Measurements from ENCODE around the gene CGGBP1. TPM values are rescaled to one million over a fixed set of nuclear protein-coding genes. Genes with fewer than 3 reads are reported as not detected.

The CGGBP1 gene, protein sequence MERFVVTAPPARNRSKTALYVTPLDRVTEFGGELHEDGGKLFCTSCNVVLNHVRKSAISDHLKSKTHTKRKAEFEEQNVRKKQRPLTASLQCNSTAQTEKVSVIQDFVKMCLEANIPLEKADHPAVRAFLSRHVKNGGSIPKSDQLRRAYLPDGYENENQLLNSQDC
- 45.7 TPM for polyA plus RNA-seq (2013, experiment 1 of 2)
- 46.2 TPM for polyA plus RNA-seq (2013, experiment 2 of 2)

DNA sequence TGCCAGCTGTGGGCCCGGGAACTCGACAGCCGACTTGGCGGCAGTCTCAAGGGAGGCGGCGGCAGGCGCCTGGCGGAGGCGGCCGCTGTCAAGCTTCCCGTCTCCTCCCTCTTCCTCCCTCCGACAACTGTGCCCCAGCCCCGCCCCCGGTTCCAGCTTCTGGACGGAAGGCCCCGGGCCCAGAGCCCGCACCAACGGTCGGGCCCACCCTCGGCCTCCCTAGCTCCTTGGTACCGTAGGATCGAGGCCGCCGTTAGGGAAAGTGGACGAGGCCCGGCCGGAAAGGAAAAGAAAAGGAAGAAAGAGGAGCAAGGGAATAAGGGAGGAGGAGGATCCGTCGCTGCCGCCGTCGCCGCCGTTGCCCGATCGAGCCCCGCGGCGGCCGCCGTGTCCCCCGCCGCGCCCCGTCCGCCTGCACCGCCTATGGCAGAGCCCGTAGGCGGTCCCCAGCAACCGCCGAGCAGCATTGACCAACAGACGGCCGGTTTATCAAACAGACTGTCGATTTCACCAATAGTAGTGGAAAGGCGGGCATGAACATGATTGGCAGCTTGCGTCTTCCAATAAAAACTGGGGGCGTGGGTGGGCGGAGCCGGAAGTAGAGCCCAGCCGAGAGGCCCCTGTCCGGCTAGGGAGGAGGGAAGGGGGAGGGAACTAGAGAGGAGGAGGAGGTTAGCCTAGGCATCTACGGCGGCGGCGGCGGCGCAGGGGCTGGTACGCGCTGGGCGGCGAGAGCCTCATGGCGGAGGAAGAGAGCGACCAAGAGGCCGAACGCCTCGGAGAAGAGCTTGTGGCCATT lies at the start of gene CGGBP1, which contains the start of gene ZNF654:
TSS of gene CGGBP1 (minus strand) at position 425 of the 799 bp plus-strand sequence. CDS start 3,029 bp downstream, outside the sequence.
TSS of gene ZNF654 (plus strand) at position 675 of the 799 bp plus-strand sequence. CDS start at position 740, 65 bp downstream.
- peak within 1 kb of the TSS; percentile 95 to 99 for H3K18ac ChIP-seq (ENCODE audit: low read depth in 1 of 2, low read length in 2 of 2)
- peak within 1 kb of the TSS; percentile 98 for H2BK15ac ChIP-seq (ENCODE audit: low read depth, poor library complexity, severe bottlenecking)
- H2BK120ac ChIP-seq (ENCODE audit: low read depth, low read length), result peak within 1 kb of the TSS; percentile 87
- H3K4me2 ChIP-seq (ENCODE audit: low read length, poor library complexity, severe bottlenecking), result peak within 1 kb of the TSS; percentile 81
- H3K27me3 ChIP-seq (ENCODE audit: control insufficient read depth in 1 of 2, insufficient read depth in 1 of 2, low read length in 2 of 2), result no peaks in the 10 kb centered on the region
- H4K91ac ChIP-seq (ENCODE audit: low read length), result peak within 1 kb of the TSS; percentile 95
- H3K4me3 ChIP-seq (ENCODE audit: insufficient read depth in 1 of 2, low read depth in 1 of 2, low read length in 2 of 2), result peak within 1 kb of the TSS; percentile 83 to 98
- peak within 1 kb of the TSS in 1 of 2 experiments; percentile 99 for H3K23ac ChIP-seq (ENCODE audit: low read length in 2 of 2)
- no peak within 1 kb of the TSS for H2AK5ac ChIP-seq (ENCODE audit: low read length, severe bottlenecking)
- H3K14ac ChIP-seq (ENCODE audit: low read length in 2 of 2), result peak within 1 kb of the TSS in 1 of 2 experiments; percentile 68
- H3K4ac ChIP-seq (ENCODE audit: low read depth in 1 of 2, low read length in 2 of 2), result peak within 1 kb of the TSS; percentile 37 to 90
- H3K4me1 ChIP-seq (ENCODE audit: control insufficient read depth, insufficient read depth, low read depth, low read length), result no peaks in the 10 kb centered on the region
- DNase-seq, result peak; percentile 100
- H3K27ac ChIP-seq (ENCODE audit: low read length, poor library complexity, severe bottlenecking), result peak within 1 kb of the TSS; percentile 99
- peak within 1 kb of the TSS; percentile 97 for H3K9ac ChIP-seq (ENCODE audit: low read length)
- H2AFZ ChIP-seq (ENCODE audit: low read depth, low read length), result peak within 1 kb of the TSS; percentile 95
- H2BK12ac ChIP-seq (ENCODE audit: low read length in 2 of 2), result peak within 1 kb of the TSS in 1 of 2 experiments; percentile 57
- peak within 1 kb of the TSS; percentile 83 for H4K8ac ChIP-seq (ENCODE audit: low read length)
- under 1% methylated on average over 59 of the region's 76 CpGs for WGBS
- H3K36me3 ChIP-seq (ENCODE audit: control insufficient read depth in 1 of 2, insufficient read depth in 2 of 2, low read depth in 1 of 2, low read length in 2 of 2), result peaks cover 6 to 34% of the 10 kb centered on the region in 2 experiments
- H3K79me1 ChIP-seq (replicated peaks; ENCODE audit: low read length, poor library complexity, severe bottlenecking), result peaks cover 6% of the 10 kb centered on the region
- peak within 1 kb of the TSS; percentile 94 for H2BK5ac ChIP-seq (ENCODE audit: low read depth, low read length, poor library complexity, severe bottlenecking)
- no peaks in the 10 kb centered on the region for H3K9me3 ChIP-seq (ENCODE audit: control insufficient read depth, low read length)

DNA sequence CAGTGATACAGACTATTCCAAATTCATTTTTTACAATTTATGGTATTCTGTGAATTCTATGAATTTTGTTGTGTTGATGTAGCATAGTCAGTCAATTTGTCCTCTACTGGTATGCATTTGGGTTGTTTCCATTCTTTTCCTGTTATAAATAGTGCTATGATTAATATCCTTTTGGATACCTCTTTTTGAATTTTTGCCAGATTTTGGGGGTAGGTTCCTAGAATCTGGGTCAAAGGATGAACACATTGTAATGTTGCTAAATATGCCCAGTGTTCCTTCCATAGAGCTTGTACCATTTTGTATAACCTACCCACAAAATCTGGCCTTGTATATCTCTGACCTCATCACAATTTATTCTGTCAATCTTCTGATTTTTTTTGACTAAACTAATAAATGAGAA lies 46.5 kb upstream of the CGGBP1 start:
- no peak overlapping the region for H3K27ac ChIP-seq (ENCODE audit: low read length, poor library complexity, severe bottlenecking)

DNA sequence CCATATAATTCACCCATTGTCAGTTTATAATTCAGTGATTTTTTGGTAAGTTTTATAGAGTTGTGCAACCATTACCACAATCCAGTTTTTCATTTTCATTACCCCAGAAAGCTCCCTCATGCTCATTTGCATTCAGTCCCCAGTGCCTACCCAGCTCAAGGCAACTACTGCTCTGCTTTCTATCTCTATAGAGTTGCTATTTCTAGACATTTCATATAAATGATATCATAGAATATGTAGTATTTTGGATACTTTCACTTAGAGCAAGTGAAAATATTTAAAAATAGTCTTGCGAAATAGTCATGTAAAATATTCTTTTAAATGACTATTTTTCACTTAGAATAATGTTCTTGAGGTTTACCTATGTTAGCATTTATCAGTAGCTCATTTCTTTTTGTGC lies 42.3 kb upstream of the CGGBP1 start:
- Histone ChIP-seq H4K8ac (ENCODE audit: low read length) (no peak overlapping the region), H3K14ac (ENCODE audit: low read length in 2 of 2) (no peak overlapping the region), H3K36me3 (ENCODE audit: control insufficient read depth in 1 of 2, insufficient read depth in 2 of 2, low read depth in 1 of 2, low read length in 2 of 2) (peaks cover 0 to 9% of the 10 kb centered on the region in 2 experiments), H2AFZ (ENCODE audit: low read depth, low read length) (no peak overlapping the region), H3K79me1 (replicated peaks; ENCODE audit: low read length, poor library complexity, severe bottlenecking) (peaks cover 9% of the 10 kb centered on the region), H2BK5ac (ENCODE audit: low read depth, low read length, poor library complexity, severe bottlenecking) (no peak overlapping the region), H2AK5ac (ENCODE audit: low read length, severe bottlenecking) (no peak overlapping the region), H3K18ac (ENCODE audit: low read depth in 1 of 2, low read length in 2 of 2) (no peak overlapping the region), H2BK12ac (ENCODE audit: low read length in 2 of 2) (no peak overlapping the region), H3K27me3 (ENCODE audit: control insufficient read depth in 1 of 2, insufficient read depth in 1 of 2, low read length in 2 of 2) (no peaks in the 10 kb centered on the region), H2BK15ac (ENCODE audit: low read depth, poor library complexity, severe bottlenecking) (no peak overlapping the region), H3K4me3 (ENCODE audit: insufficient read depth in 1 of 2, low read depth in 1 of 2, low read length in 2 of 2) (no peak overlapping the region), H3K23ac (ENCODE audit: low read length in 2 of 2) (no peak overlapping the region), H2BK120ac (ENCODE audit: low read depth, low read length) (no peak overlapping the region), H4K91ac (ENCODE audit: low read length) (no peak overlapping the region), H3K9ac (ENCODE audit: low read length) (no peak overlapping the region), H3K4ac (ENCODE audit: low read depth in 1 of 2, low read length in 2 of 2) (no peak overlapping the region), H3K4me2 (ENCODE audit: low read length, poor library complexity, severe bottlenecking) (no peak overlapping the region), H3K9me3 (ENCODE audit: control insufficient read depth, low read length) (no peaks in the 10 kb centered on the region), H3K27ac (ENCODE audit: low read length, poor library complexity, severe bottlenecking) (no peak overlapping the region), H3K4me1 (ENCODE audit: control insufficient read depth, insufficient read depth, low read depth, low read length) (no peaks in the 10 kb centered on the region)
- WGBS, result no CpG with 5 or more reads among the region's 1 CpG
- DNase-seq, result no peak

More for the DNA sequence above, 46.5 kb upstream of the CGGBP1 start:
- H3K79me1 ChIP-seq (replicated peaks; ENCODE audit: low read length, poor library complexity, severe bottlenecking), result peaks cover 11% of the 10 kb centered on the region
- H3K4ac ChIP-seq (ENCODE audit: low read depth in 1 of 2, low read length in 2 of 2), result no peak overlapping the region
- H3K36me3 ChIP-seq (ENCODE audit: control insufficient read depth in 1 of 2, insufficient read depth in 2 of 2, low read depth in 1 of 2, low read length in 2 of 2), result peaks cover 0 to 3% of the 10 kb centered on the region in 2 experiments
- no peak overlapping the region for H2AFZ ChIP-seq (ENCODE audit: low read depth, low read length)
- no peak overlapping the region for H2BK15ac ChIP-seq (ENCODE audit: low read depth, poor library complexity, severe bottlenecking)
- H3K27me3 ChIP-seq (ENCODE audit: control insufficient read depth in 1 of 2, insufficient read depth in 1 of 2, low read length in 2 of 2), result no peaks in the 10 kb centered on the region
- H3K9ac ChIP-seq (ENCODE audit: low read length), result no peak overlapping the region
- H3K4me3 ChIP-seq (ENCODE audit: insufficient read depth in 1 of 2, low read depth in 1 of 2, low read length in 2 of 2), result no peak overlapping the region
- H2BK120ac ChIP-seq (ENCODE audit: low read depth, low read length), result no peak overlapping the region
- DNase-seq, result no peak
- H2AK5ac ChIP-seq (ENCODE audit: low read length, severe bottlenecking), result no peak overlapping the region
- H3K4me2 ChIP-seq (ENCODE audit: low read length, poor library complexity, severe bottlenecking), result no peak overlapping the region
- no peaks in the 10 kb centered on the region for H3K4me1 ChIP-seq (ENCODE audit: control insufficient read depth, insufficient read depth, low read depth, low read length)
- no peak overlapping the region for H4K91ac ChIP-seq (ENCODE audit: low read length)
- no peaks in the 10 kb centered on the region for H3K9me3 ChIP-seq (ENCODE audit: control insufficient read depth, low read length)
- no peak overlapping the region for H2BK5ac ChIP-seq (ENCODE audit: low read depth, low read length, poor library complexity, severe bottlenecking)
- no peak overlapping the region for H3K23ac ChIP-seq (ENCODE audit: low read length in 2 of 2)
- H3K18ac ChIP-seq (ENCODE audit: low read depth in 1 of 2, low read length in 2 of 2), result no peak overlapping the region
- H4K8ac ChIP-seq (ENCODE audit: low read length), result no peak overlapping the region
- no peak overlapping the region for H3K14ac ChIP-seq (ENCODE audit: low read length in 2 of 2)
- no peak overlapping the region for H2BK12ac ChIP-seq (ENCODE audit: low read length in 2 of 2)

DNA sequence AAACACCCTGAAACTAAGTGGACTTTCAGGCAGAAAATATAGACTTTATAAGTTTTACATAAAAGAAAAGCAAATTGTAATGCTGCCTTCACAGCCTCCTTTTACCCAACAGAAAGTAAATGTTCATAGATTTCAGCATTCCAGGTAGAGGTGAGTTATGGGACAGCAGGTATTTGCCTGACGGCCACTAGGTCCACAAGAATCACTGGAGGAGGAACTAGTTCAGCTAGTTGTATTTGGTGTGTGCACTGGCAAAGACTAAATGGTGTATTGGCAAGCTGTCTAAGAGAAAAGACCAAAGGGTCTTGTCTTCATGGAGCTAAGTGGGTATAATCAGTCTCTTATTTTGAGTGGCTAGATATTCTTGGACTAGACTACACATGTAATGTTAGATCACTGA lies 34.5 kb upstream of the CGGBP1 start:
- H2BK15ac ChIP-seq (ENCODE audit: low read depth, poor library complexity, severe bottlenecking), result no peak overlapping the region
- H3K14ac ChIP-seq (ENCODE audit: low read length in 2 of 2), result no peak overlapping the region
- H3K4ac ChIP-seq (ENCODE audit: low read depth in 1 of 2, low read length in 2 of 2), result no peak overlapping the region
- WGBS, result 98% methylated on average over 1 of the region's 1 CpG
- no peaks in the 10 kb centered on the region for H3K9me3 ChIP-seq (ENCODE audit: control insufficient read depth, low read length)
- no peak overlapping the region for H2AFZ ChIP-seq (ENCODE audit: low read depth, low read length)
- H3K27ac ChIP-seq (ENCODE audit: low read length, poor library complexity, severe bottlenecking), result no peak overlapping the region
- no peak overlapping the region for H4K91ac ChIP-seq (ENCODE audit: low read length)
- no peaks in the 10 kb centered on the region for H3K27me3 ChIP-seq (ENCODE audit: control insufficient read depth in 1 of 2, insufficient read depth in 1 of 2, low read length in 2 of 2)
- H3K18ac ChIP-seq (ENCODE audit: low read depth in 1 of 2, low read length in 2 of 2), result no peak overlapping the region
- DNase-seq, result no peak
- H3K79me1 ChIP-seq (replicated peaks; ENCODE audit: low read length, poor library complexity, severe bottlenecking), result peaks cover 13% of the 10 kb centered on the region
- no peak overlapping the region for H2BK12ac ChIP-seq (ENCODE audit: low read length in 2 of 2)
- no peak overlapping the region for H2AK5ac ChIP-seq (ENCODE audit: low read length, severe bottlenecking)
- no peak overlapping the region for H3K9ac ChIP-seq (ENCODE audit: low read length)
- peaks cover 0 to 55% of the 10 kb centered on the region in 2 experiments for H3K36me3 ChIP-seq (ENCODE audit: control insufficient read depth in 1 of 2, insufficient read depth in 2 of 2, low read depth in 1 of 2, low read length in 2 of 2)
- no peaks in the 10 kb centered on the region for H3K4me1 ChIP-seq (ENCODE audit: control insufficient read depth, insufficient read depth, low read depth, low read length)
- no peak overlapping the region for H3K4me3 ChIP-seq (ENCODE audit: insufficient read depth in 1 of 2, low read depth in 1 of 2, low read length in 2 of 2)
- no peak overlapping the region for H2BK120ac ChIP-seq (ENCODE audit: low read depth, low read length)
- H4K8ac ChIP-seq (ENCODE audit: low read length), result no peak overlapping the region
- no peak overlapping the region for H2BK5ac ChIP-seq (ENCODE audit: low read depth, low read length, poor library complexity, severe bottlenecking)
- H3K23ac ChIP-seq (ENCODE audit: low read length in 2 of 2), result no peak overlapping the region
- no peak overlapping the region for H3K4me2 ChIP-seq (ENCODE audit: low read length, poor library complexity, severe bottlenecking)

Data from mesenchymal stem cell (in vitro differentiated cells and primary cell).